GM18498 (cell line): ENCODE measurements around the gene WNT7B.

Experiments
- ATAC-seq: cut with Tn5 transposase; IDR thresholded peaks from one replicate; pipeline ENCODE4 v1.9.1; 2021; ENCODE audit warnings: mild to moderate bottlenecking, moderate library complexity; ENCODE audit not compliant: unreplicated experiment

WNT7B gene

DNA sequence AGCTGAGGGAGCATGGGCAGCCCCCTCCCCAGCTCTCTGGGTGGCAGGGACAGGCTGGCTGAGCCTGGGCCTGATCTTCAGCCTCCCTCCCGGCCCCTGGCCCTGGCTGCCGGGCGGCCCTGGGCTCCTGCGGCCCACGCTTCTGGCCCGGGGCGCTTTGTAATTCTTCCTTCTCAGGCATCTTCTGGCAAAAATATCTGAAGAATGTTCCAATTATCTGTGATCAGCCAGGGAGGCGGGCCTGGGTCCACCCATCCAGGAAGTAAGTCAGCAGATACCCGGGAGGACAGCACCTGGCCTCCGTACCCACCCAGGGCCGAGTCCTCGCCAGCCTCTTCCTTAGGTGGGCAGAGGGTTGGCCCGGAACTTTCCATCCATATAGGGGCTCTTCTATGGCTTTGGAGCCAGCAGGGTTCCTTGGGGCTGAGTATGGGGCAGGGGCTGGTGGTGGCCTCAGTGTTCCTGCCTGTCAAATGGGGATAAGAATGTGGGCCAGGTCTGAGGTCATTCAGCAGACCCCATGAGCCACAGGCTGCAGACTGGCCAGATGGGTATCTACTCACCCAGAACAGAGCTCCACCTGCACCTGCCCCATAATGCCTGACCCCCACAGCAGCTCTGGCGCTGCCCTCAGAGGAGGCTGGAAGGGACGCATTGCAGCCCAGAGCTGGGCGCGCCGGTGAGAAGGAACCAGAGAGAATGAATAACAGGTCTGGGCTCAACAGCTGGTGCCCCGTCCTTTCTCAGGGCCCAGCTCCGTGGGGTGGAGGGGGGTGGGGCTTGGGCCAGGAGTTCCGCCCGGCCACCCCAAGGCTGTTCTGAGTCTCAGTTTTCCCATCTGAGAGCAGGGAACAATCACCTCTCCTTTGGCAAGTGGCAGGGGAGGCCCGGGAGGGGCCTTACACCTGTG lies 16.2 kb downstream of the WNT7B start:
- no peak for ATAC-seq

DNA sequence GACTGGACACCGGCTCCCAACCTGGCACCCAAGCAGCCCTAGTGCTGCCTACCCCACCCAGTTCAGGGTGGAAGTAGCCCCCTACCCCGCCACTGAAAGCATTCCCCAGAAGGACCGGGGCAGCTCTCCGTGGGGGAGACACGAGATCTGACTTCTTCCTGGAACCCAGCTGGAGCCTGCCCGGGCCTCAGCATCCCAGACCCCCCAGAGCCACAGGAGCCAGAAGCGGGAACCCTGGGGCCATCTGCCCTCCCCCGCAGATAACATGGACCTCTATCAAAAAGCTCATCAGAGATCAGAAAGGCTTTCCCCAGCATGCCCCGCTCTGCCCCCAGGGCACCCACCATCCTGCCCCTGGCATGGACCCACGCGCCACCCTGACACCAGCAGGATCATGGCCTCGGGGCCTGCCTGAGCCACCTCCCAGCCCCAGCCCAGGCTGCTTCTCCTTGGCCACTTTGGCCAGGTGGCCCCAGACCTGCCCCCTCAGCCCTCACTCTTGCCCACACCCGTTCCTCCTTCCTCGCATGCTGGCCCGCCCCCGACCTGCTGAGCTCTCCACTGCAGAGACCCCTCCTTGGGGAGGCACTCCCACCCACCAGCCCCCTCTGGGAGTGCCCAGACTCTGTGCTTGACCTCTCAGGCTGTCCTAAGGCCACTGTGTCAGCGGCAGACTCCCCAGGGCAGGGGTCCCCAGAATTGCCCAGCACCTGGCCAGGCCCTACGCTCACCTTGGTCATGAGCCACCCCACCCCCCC lies 17.1 kb downstream of the WNT7B start:
- no peak for ATAC-seq

DNA sequence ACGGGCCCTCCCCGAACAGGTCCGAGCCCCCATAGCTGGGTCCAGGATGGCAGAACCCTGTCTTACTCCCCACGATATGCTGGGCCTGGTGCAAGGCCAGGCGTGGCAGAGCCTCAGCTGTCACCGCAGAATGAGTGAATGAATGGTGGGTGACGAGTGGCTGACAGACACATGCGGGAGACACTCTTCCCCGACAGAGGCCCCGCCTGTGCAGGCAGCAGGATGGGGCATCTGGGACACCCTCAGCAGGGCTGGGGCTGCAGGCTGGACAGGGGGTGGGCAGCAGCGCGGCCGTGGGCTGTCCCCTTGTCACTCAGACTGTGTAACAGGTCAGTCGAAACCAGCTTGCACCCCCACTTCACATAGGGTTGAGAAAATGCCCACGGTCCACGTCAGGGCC lies 18.0 kb downstream of the WNT7B start:
- ATAC-seq = no peak

DNA sequence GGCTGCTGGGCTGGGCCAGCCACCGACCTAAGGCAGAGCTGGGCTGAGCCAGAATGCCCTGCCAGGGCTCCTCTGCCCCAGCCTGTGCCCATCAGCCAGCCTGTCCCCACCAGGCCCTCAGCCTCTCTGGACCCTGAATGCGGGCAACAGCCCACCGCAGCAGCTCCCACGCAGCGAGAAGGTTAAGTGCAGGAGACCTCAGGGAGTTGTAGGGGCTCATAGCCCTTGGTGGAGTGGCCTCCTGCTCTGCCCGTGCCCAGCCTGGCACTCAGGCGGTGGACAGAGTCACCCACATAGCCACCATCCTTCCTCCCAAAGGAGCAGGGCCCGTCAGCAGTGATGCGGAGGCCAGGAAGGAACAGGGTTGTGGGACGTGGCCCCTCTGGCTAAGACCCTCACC lies 19.1 kb downstream of the WNT7B start:
- no peak for ATAC-seq

DNA sequence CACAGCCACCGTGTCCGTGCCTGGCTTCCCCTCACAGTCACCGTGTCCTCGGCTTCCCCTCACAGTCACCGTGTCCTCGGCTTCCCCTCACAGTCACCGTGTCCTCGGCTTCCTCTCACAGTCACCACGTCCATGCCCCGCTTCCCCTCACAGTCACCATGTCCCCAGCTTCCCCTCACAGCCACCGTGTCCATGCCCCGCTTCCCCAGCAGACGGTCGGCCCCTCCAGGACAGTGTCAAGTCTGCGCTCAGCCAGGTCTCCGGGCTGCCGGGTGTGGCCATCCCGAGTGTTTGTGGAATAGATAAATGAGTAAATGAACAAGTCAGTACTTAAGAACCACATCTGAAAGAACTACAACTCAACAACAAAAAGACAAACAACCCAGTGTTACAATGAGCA lies 23.8 kb downstream of the WNT7B start:
- ATAC-seq = no peak

DNA sequence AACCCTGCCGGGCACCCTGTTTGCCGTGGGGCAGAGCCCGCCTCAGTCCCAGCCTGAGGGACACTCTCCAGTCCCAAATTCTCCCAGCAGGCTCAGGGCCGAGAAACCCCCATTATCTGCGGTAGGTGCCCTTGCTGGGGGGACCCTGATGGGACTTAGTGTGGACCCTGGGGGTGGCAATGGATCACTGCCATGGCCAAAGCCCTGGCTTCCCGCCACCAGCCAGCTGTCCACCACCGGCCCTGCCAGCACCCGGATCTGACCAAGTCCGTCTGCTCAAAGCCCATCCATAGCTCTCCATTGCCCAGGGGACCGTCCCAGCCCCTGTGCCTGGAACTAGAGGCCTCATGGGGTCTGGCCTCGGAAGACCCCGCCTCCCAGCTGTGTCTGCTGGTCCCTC lies 24.4 kb downstream of the WNT7B start:
- ATAC-seq = no peak

DNA sequence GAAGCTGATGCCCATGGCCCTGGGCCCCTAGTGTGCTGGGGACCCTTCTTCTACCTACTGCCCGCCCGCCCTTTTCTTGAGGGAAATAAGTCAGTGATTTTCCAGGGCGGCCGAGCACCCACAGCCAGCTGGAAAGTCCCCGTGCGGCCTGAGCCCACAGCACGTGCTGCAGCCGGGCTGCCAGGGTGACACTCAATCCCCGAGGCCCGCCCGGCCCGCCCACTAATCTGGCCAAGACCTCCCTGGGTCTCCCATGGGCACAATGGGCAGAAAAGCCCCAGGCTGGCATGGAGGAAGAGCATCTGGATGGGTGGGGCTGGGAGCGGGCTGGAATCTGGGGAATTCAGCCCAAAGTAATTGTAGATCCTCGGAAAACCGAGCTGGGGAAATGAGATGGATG lies 24.8 kb downstream of the WNT7B start:
- no peak for ATAC-seq

DNA sequence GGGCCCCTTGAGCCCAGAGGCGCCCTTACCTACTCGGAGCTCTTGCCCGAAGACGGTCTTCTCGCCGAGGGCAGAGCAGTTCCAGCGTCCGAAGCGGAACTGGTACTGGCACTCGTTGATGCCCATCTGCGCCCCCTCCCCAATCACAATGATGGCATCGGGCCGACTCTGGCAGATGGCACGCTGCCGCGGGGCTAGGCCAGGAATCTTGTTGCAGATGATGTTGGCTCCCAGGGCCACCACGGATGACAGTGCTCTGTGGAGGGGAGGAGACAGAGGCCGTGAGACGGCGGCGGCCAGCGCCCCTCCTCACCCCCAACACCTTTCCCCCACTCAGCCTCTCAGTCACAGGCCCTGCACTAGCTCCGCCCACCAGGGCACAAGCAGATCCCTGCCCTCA lies 27.1 kb downstream of the WNT7B start:
- ATAC-seq = no peak

DNA sequence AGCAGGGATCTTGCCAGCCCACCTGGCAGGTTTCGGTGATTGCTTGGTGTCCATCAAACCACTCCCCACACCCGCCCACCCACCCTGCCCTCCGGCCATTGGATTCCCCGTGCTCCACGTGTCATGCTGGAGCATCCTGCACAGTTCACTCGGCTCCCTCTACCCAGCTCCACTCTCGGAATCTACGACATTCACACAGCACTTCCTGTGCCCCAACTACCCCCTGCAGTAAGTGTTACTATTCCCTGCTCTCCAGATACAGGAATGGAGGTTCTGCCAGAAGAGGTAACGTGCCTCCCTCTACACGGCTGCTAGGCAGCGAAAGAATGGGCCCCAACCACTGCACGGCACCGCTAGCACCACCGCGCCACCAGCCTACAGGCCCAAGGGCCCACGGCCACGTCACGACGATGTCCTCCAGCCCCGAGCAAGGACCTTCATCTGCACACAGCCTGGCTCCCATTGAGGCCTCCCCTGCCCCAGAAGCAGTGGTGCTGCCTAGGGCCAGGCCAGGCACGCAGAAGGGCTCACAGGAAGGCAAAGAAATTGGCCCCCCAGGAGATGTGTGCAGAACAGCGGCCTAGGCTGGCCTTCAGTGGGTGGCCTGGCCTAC lies 27.6 kb downstream of the WNT7B start:
- ATAC-seq = no peak

DNA sequence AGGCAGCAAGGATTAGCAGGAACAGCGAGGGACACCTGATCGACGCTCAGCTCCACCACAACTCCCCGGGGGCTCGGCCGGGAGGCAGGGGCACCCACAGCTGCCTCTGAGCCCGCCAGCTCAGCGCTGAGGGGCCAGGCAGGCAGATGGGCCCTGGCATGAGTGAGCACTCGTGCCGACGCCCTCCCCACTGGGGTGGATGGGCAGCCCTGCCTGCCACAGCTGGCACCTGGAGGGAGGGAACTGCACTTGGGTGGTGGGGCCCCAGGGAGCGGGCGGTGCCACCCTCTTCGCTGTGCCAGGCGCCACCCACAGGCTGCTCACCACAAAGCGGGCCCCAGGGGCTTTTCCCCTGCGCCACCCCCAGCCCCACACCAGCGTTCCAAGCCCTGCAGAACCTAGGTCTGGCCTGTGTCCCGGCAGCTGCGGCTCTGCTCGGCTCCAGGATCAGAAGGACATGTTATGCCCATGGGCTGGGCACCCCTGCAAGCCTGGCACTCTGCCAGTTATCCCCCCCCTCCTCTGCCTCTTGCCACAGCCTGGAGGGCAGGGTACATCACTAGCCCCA lies 28.8 kb downstream of the WNT7B start:
- no peak for ATAC-seq

DNA sequence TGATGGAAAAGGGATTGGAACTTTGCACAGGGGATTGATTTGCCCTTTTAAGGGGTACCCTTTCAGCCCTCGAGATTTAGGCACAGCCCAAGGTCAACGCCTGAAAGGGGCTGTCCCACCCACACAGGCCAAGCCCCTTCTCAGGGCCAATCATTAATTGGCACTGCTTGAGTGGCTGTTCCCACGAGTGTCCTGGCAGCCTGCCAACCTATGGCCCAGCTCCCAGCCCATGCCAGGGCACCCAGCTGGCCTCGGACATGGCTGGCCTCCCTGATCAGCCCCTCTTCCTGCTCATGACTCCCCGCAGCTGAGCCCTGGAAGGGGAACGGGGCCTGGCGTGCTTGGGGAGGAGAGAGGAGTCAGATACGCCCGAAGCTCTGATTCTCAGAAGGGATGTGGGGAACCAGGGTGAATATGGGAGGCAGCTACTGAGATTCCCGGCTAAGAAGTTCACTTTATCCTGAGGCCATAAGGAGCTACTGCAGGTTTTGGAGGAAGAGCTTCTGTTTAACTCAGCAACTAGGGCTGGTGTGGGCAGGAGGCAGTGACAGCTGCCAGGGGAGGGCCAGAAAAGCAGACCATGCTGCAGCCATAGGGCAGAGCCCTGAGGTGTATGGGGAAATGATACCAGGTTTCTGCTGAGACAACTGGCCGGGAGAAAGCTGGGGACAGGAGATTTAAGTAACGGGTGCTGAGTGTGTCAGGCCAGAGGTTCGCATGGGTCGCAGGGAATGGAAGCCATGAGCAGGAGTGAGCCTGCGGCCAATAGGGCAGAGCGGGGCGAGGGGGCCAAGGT lies 30.0 kb downstream of the WNT7B start:
- no peak for ATAC-seq

DNA sequence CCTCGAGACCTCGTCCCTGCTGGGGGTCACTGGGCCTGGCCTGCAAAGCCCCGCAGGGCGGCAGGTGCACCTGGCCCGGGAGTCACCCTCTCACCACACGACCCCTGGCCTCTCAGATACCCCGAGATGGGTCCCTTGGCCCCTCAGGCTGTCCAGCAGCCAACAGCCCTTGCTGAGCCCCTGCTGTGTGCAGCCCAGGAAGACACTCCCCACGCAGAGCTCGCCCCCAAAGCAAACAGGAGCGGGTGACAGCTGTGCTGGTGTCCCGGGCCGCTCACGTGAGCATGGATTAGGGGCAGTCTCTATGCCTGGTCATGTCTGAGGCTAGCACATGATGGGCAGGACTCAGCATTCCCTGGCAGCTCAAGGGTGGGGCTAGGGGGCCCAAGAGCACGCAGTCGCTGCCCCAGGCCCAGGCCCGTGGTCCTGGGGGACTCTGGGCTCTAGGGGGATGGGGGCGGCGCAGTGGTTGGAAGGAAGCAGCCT lies 31.3 kb downstream of the WNT7B start:
- ATAC-seq = no peak

DNA sequence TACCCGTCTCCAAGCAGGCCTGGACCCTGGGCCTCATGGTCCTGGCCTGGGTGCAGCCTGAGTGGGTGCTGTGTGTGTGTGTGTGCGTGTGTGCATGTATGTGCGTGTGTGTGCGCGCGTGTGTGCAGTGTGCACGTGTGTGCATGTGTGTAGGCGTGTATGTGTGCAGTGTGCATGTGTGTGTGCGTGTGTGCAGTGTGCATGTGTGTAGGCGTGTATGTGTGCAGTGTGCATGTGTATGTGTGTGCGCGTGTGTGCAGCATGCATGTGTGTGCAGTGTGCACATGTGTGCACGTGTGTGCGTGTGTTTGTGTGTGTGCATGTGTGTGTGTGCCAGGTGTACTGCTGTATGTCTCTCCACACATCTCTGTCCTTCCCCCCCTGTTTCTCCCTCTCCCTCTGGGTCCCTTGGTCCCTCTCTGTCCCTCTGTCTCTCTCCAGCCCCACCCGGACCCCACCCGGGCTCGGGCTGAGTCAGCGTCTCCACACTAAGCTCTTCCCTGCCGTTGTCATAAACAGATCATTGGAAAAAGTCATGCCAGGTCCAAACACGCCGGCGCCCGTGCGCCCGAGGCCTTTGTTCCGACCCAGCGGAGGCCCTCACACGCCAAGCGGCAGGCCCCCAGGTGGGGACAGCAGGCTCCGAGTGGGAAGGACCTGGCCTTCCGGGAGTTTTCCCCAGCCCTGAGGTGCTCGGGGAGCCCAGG lies 34.0 kb downstream of the WNT7B start:
- no peak for ATAC-seq

DNA sequence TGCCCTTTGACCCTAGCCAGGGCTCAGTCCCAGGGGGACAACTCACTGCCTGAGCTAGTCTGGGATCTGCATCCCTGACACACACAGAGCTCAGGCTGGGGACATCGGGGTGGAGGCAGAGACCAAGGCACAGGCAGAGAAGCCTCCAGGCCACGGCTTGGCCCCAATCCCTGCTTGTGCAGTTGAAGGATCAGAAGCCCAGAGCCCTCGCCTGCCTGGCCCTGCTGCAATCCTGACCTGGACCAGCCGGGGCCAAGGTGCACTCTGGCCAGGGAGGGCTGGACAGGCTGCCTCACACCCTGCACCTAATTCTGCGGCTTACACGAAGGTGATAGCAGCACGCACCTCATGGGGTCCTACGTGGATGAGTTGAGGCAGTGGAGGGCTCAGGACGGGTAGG lies 34.6 kb downstream of the WNT7B start:
- no peak for ATAC-seq

DNA sequence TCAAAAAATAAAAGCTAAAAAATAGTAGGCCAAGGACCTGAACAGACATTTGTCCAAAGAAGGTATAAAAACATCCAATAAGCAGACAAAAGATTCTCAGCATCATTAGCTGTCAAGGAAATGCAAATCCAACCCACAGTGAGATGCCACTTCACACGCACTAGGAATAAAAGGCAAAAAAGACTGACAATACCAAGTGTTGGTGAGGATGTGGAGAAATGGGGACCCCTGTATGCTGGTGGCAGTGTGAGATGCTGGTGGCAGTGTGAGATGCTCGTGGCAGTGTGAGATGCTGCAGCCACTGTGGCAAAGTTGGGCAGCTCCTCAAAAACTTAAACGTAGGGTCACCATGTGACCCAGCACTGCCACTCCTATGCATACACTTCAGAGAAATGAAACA lies 38.0 kb downstream of the WNT7B start:
- no peak for ATAC-seq

DNA sequence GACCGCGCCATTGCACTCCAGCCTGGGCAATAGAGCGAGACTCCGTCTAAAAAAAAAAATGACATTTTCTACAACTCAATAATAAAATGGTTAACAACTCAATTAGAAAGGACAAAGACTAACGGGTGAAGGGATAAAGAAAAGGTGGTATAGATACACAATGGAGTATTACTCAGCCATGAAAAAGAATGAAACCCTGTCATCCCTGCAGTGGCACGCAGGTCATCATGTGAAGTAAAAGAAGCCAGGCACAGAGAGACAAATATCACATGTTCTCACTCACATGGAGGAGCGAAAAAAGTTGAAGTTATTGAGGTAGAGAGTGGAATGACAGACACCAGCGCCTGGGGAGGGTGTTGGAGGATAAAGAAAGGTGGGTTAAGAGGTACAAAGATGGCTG lies 39.0 kb downstream of the WNT7B start:
- no peak for ATAC-seq

DNA sequence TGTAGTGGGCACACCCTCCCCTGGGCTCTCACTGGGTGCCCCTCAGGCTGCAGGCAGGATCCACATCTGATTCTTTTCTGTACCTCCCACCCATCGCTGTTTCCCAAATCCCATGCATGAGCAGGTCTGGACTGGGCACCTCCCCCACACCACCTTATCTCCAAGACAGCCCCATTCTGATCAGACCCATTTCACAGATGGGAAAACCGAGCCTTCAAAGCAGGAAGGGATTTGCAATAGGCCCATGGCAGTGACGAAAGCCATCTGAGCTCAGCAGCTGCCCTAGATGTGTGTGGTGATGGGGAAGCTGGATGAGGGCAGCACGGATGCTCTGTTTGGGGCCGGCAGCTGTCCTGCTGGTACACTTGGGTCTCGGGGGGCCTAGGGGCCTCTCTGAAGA lies 41.4 kb downstream of the WNT7B start:
- ATAC-seq = no peak

DNA sequence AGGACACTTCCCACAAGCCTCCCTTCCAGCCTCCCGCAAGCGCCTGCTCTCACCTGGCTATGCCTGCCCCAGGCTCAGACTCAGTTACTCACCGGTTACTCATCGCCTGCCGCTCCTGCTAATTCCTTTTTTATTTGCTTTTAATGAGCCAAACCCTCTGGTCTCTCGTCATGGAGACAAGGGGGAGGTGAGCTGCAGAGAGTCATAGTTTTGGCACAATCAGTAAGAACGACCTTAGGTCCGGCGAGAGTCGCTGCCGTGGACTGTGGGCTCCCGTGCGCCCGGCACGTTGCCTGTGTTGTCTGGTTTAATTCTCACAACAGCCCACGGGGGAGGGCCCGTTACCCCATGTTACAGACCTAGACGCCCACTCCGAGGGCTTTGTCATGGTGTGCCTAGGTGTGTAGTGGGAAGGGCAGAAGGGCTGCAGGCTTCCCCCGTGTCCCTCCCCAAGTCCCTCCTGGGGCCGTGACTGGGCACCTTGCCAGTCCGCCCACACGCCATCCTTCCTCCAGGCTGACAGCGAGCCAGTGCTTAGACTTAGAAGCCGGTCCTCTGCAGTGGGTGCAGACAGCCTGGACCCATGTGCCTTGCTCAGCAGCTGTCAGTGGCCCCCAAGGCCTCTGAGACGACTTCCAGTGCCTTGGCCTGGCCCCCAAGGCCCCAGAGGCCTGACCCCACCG lies 42.2 kb downstream of the WNT7B start:
- ATAC-seq = no peak

DNA sequence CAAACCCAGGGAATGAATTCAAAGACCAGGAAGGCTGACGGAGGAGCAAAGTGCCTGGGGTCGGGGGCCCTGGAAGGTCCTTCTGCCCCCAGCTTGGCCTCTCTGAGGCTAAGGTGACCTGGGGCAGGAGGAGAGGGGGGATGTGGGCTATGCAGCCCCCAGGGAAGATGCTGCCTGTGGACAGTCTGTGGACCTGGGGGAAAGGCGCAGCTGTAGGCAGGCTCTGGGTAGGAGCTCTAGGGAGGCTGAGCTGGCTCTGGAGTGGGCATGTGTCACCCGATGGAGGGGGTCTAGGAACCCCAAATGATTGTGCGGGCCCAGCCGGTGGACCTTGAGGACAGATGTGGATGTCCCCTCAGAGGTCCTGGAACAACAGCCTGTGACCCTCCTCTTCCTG lies 42.8 kb downstream of the WNT7B start:
- no peak for ATAC-seq
